HUES48 (cell line): ENCODE results near the gene GFPT1.

Experiments used
- H3K27ac ChIP-seq: one replicate; pipeline ENCODE4 v1.7.0; 2013; ENCODE audit warnings: low read depth, low read length, inconsistent platforms
- H3K27me3 ChIP-seq: 2 replicates; pipeline ENCODE4 v1.6.1; 2013; ENCODE audit warnings: mild to moderate bottlenecking, low read length; ENCODE audit not compliant: control insufficient read depth, insufficient read depth
- H3K36me3 ChIP-seq: 2 replicates; pipeline ENCODE4 v1.6.1; 2013; ENCODE audit warnings: low read length; ENCODE audit not compliant: control insufficient read depth, insufficient read depth
- H3K4me1 ChIP-seq: 2 replicates; pipeline ENCODE4 v1.6.1; 2013; ENCODE audit warnings: mild to moderate bottlenecking, low read length; ENCODE audit not compliant: control insufficient read depth, insufficient read depth
- H3K4me3 ChIP-seq: 2 replicates; pipeline ENCODE4 v1.5.1; 2013; ENCODE audit warnings: mild to moderate bottlenecking, low read depth, low read length
- H3K9ac ChIP-seq: 2 replicates; pipeline ENCODE4 v1.6.1; 2013; ENCODE audit warnings: mild to moderate bottlenecking, low read depth, low read length, moderate library complexity
- H3K9me3 ChIP-seq: 2 replicates; pipeline ENCODE4 v1.6.1; 2013; ENCODE audit warnings: low read length; ENCODE audit not compliant: control insufficient read depth, insufficient read depth

GFPT1 gene

DNA sequence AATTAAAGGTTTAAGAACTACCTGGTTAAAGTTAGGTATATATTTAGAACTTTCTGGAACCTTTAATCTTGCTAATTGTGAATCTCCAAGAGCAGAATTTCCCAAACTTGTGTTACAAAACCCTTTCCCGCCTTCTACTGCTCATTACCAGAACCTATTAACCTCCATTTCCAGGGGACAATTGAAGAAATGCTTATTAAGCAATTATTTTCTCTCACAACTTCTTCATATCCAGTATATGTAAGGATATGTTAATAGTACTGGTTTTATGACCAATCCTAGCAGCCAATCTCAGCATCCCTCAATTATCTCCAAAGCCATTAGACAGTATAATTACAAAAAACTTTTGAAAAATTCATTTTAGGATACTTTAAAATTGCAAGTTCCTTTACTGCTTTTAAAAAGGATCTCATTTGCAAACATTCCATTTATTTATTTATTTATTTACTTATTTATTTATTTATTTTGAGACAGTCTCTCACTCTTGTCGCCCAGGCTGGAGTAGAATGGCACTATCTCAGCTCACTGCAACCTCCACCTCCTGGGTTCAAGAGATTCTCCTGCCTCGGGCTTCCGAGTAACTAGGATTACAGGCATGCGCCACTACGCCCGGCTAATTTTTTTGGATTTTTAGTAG is 3.7 kb downstream of the GFPT1 start:
- H3K9ac ChIP-seq, result no peak overlapping the region
- peaks cover 16% of the 10 kb centered on the region for H3K4me1 ChIP-seq
- H3K27me3 ChIP-seq, result no peaks in the 10 kb centered on the region
- H3K36me3 ChIP-seq, result peaks cover 7% of the 10 kb centered on the region
- H3K4me3 ChIP-seq, result no peak overlapping the region
- H3K9me3 ChIP-seq, result no peaks in the 10 kb centered on the region
- no peak overlapping the region for H3K27ac ChIP-seq

DNA sequence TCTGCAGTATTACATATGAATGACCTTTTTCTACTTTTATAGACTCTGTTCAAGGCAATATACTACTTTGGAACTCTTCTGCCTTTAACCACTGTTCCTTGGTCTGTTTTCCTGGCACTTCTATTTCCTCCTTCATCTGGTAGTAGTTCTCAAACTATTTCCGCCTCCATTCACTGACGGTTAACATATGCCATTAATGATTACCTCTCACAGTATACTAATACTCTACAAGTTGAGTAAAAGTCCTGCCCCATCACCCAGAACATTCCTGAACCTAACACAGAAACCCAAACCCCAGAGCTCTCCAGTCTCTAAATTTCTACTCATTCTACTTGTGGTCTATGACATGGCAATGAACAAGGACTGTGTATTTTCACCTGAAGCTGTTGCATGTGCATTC is 4.5 kb downstream of the GFPT1 start:
- H3K9ac ChIP-seq, result no peak overlapping the region
- H3K27me3 ChIP-seq, result no peaks in the 10 kb centered on the region
- no peak overlapping the region for H3K4me3 ChIP-seq
- H3K36me3 ChIP-seq, result peaks cover 7% of the 10 kb centered on the region
- peaks cover 11% of the 10 kb centered on the region for H3K4me1 ChIP-seq
- no peak overlapping the region for H3K27ac ChIP-seq
- no peaks in the 10 kb centered on the region for H3K9me3 ChIP-seq

DNA sequence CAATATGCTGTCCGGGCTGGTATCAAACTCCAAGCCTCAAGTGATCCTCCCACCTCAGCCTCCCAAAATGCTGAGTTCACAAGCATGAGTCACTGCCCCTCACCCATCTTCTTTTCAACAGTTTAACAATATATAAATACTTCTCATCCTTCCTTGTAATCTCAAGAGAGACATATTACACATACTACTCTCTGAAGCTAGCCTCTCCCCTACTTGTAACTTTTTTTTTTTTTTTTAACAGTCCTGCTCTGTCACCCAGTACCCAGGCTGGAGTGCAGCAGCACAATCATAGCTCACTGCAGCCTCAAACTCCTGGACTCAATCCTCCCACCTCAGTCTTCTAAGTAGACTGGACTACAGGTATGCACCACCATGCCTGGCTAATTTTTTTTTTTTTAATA is 5.7 kb downstream of the GFPT1 start:
- Histone ChIP-seq H3K4me1 (peaks cover 9% of the 10 kb centered on the region), H3K36me3 (peaks cover 7% of the 10 kb centered on the region), H3K27me3 (no peaks in the 10 kb centered on the region), H3K27ac (no peak overlapping the region), H3K9ac (no peak overlapping the region), H3K9me3 (no peaks in the 10 kb centered on the region), H3K4me3 (no peak overlapping the region)

DNA sequence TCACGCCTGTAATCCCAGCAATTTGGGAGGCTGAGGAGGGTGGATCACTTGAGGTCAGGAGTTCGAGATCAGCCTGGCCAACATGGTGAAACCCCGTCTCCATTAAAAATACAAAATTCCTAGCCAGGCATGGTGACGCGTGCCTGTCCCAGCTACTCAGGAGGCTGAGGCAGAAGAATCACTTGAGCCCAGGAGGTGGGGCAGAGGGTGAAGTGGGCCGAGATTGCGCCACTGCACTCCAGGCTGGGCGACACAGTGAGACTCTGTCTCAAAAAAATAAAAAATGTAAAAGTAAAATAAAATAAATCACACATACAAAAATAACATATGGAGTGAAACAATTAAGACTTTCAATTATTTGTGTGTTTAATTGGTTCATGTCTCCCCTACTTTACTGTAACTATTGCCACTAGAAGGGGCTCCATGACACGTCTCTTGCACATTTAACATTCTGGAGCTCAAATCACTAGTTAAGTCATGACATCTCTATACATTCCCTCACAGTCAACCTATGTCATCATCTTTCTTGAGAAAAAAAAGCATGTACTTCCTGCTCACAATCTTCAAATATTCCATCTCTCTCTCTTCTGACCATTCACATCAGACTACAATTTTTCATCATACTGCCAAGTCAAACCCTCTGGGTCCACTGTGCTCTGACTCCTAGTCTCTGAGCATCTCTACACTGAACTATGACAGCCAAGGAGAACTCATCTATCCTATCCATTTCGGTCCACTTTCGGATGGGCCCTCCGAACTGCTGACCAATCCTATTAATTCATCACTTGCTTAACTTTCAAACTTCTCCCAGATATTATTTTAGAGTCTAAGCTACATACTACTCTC is 6.7 kb downstream of the GFPT1 start:
- Histone ChIP-seq H3K9ac (no peak overlapping the region), H3K27ac (no peak overlapping the region), H3K36me3 (peaks cover 7% of the 10 kb centered on the region), H3K27me3 (no peaks in the 10 kb centered on the region), H3K4me1 (no peaks in the 10 kb centered on the region), H3K4me3 (no peak overlapping the region), H3K9me3 (no peaks in the 10 kb centered on the region)

DNA sequence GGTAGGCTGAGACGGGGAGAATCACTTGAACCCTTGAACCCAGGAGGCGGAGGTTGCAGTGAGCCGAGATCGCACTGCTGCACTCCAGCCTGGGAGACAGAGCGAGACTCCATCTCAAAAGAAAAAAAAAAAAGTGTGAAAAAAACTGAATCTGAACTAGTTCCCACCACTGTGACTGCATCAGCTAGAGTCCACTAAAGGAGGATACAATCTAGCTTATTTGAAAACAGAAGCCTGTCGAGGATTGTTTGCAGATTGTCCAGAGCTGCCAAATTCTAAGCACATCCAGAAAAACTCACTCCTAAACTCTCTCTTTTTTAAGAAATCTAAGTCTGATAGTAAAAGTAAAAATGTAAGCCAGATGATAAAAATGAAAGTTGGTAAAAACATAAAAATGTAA is 10.6 kb downstream of the GFPT1 start:
- Histone ChIP-seq H3K27me3 (no peaks in the 10 kb centered on the region), H3K9ac (no peak overlapping the region), H3K4me3 (no peak overlapping the region), H3K27ac (peak overlapping the region; percentile 43), H3K9me3 (no peaks in the 10 kb centered on the region), H3K4me1 (no peaks in the 10 kb centered on the region), H3K36me3 (peaks cover 18% of the 10 kb centered on the region)

DNA sequence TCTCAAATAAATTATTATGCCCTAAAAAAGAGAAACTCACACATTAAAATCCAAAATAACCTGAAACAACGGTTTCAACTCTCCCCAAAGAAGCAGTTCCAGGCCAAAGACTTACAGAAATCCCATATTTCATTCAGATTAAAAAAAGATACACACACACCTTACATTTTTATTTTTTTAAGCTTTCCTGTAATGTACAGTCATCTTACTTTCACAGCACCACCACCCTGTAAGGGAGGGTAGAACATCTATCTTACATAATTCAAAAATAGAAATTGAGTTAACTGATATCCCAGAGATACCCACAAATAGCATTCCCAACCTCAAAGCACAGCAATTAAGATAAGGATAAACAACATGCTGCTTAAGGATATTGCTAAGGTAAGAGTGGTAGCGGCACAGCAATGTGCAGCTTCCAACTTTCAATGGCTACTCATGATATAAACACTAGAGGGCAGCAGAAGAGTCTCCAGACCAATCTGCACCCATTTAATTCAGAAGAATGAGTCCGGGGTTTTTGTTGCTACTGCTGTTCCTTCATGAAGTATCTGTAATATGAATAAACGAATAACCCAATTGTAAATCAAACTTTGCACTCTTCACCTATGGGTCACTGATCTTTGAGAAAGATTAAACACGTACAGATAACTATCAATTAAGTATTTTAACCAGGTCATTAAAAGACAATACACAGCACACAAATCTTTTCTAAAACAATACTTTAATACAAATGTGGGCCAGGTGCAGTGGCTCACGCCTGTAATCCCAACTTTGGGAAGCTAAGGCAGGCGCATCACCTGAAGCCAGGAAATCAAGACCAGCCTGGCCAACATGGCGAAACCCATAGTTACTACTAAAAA is 11.3 kb downstream of the GFPT1 start:
- H3K36me3 ChIP-seq, result peaks cover 24% of the 10 kb centered on the region
- no peak overlapping the region for H3K4me3 ChIP-seq
- no peak overlapping the region for H3K9ac ChIP-seq
- no peaks in the 10 kb centered on the region for H3K27me3 ChIP-seq
- no peaks in the 10 kb centered on the region for H3K9me3 ChIP-seq
- no peak overlapping the region for H3K27ac ChIP-seq
- H3K4me1 ChIP-seq, result no peaks in the 10 kb centered on the region

DNA sequence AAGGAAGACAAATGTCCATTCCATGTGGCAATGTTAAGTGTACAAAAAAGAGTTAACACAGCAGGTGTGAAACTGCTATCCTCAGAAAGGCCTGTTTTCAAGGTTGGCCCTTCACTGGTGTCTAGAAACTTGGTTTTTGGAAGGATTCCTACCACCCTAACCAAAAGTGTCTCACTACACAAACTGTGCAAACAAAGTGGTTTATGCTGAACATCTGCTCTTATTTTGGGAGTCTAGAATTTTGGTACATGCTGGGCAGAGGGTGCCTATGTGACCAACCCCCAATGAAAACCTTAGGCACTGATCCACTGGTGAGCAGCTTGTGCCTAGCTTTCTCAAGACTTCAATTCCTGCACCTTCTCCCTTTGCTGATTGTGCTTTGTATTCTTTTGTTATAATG is 14.3 kb downstream of the GFPT1 start:
- no peaks in the 10 kb centered on the region for H3K27me3 ChIP-seq
- peaks cover 53% of the 10 kb centered on the region for H3K36me3 ChIP-seq
- H3K4me3 ChIP-seq, result no peak overlapping the region
- H3K27ac ChIP-seq, result no peak overlapping the region
- H3K9me3 ChIP-seq, result no peaks in the 10 kb centered on the region
- no peak overlapping the region for H3K9ac ChIP-seq
- no peaks in the 10 kb centered on the region for H3K4me1 ChIP-seq

DNA sequence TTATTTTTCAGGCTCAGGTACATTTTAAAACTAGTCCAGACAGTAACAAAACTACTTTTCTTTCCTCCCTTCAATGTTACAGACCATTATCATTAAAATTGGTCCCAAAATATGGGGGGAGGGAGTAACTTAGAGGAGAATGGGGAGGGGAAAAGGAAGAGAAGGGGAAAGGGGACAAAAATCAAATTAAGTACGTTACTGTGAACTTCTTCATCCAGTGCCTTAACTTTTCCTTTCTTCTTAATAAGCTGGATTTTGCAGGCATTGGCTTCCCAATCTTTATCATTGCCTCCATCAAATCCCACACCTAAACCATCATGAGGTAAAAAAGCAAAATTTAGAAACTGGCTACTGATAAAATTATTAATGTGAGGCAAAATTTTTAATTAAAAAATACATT is 17.2 kb downstream of the GFPT1 start:
- Histone ChIP-seq H3K4me3 (no peak overlapping the region), H3K27ac (no peak overlapping the region), H3K9me3 (no peaks in the 10 kb centered on the region), H3K36me3 (peaks cover 74% of the 10 kb centered on the region), H3K27me3 (no peaks in the 10 kb centered on the region), H3K9ac (no peak overlapping the region), H3K4me1 (no peaks in the 10 kb centered on the region)

DNA sequence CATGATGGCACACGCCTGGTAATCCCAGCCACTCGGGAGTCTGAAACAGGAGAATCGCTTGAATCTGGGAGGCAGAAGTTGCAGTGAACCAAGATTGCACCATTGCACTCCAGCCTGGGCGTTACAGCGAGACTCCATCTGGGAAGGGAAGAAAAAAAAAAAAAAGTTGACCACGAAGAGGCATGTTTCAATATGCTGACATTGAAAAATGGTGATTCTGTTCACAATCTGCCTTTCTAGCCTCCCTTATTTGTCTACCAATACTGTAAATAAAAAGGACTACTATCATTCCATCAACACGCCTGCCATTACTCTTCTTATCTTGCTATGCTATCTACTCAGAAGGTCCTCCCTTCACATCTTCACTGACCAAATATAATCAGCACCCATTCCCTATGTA is 18.4 kb downstream of the GFPT1 start:
- Histone ChIP-seq H3K9me3 (no peaks in the 10 kb centered on the region), H3K27me3 (no peaks in the 10 kb centered on the region), H3K4me1 (no peaks in the 10 kb centered on the region), H3K9ac (no peak overlapping the region), H3K27ac (no peak overlapping the region), H3K4me3 (no peak overlapping the region), H3K36me3 (peaks cover 75% of the 10 kb centered on the region)

DNA sequence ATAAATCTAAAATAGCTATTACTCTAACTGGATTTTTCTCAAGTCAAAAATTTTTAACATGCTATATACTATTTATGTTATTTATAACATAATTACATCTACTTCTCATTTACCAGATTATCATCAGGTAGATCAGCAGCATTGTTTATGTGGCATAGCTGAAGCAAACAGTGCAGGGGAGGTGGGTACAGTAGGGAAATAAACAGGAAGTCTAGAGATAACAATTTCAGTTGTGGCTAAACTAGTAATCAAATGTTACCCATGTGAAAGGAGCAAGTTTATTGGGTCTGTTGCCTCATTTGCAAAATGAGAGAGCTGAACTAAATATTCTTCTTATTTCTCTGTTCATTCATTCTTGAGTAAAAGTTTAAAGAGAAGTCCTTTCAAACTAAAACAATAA is 27.7 kb downstream of the GFPT1 start:
- Histone ChIP-seq H3K36me3 (peaks cover 83% of the 10 kb centered on the region), H3K4me3 (no peak overlapping the region; the same call in 1 of the 2 replicates), H3K9ac (no peak overlapping the region), H3K27ac (peak overlapping the region; percentile 68), H3K4me1 (peaks cover 18% of the 10 kb centered on the region), H3K27me3 (no peaks in the 10 kb centered on the region), H3K9me3 (no peaks in the 10 kb centered on the region)

DNA sequence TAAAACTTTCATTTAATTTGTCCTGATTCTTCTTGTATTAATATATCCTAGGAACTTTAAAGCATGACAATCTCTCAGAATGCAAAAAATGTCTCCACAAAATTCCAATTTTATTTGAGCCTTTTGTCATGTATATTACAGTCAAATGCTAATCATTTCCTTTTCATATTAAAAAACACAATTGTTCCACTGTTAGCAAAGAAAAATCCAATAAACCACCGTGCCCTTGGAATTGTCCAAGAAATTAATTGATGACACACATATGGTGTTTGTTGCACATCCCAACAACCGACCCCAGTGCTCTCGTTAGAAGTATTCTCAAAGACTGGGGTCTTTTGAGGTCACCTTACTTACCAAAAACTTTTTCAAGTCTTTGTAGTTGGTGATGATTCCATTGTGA is 28.1 kb downstream of the GFPT1 start:
- Histone ChIP-seq H3K9me3 (no peaks in the 10 kb centered on the region), H3K27ac (peak overlapping the region; percentile 68), H3K4me1 (peaks cover 18% of the 10 kb centered on the region), H3K27me3 (no peaks in the 10 kb centered on the region), H3K36me3 (peaks cover 86% of the 10 kb centered on the region), H3K9ac (no peak overlapping the region), H3K4me3 (peak overlapping the region; percentile 15; the same call in 1 of the 2 replicates)
